Measurements from ENCODE around the gene PRSS1.
"Not testable (repeated sequence)": the region's sequence is repeated elsewhere in the genome, so short reads cannot be mapped to it uniquely, and the experiment has no call there.

PRSS1 gene

GRCh38 chr7:142748410-142748809, 862 bp upstream of the PRSS1 start:
- DNase-seq = not testable (repeated sequence)

- no peak for DNase-seq
Measured at GRCh38 chr7:142750321-142750938, 1.2 kb downstream of the PRSS1 start.

- not testable (repeated sequence) for DNase-seq
Measured at GRCh38 chr7:142751526-142752175, 2.4 kb downstream of the PRSS1 start.

GRCh38 chr7:142752376-142753225, 3.3 kb downstream of the PRSS1 start:
- DNase-seq = no peak

- no peak for DNase-seq
Measured at GRCh38 chr7:142753366-142753765, 4.1 kb downstream of the PRSS1 start.

GRCh38 chr7:142753925-142754491, 4.7 kb downstream of the PRSS1 start:
- not testable (repeated sequence) for DNase-seq

GRCh38 chr7:142754681-142755575, 5.7 kb downstream of the PRSS1 start:
- no peak for DNase-seq

- not testable (repeated sequence) for DNase-seq
Measured at GRCh38 chr7:142758312-142758711, 9.0 kb downstream of the PRSS1 start.

GRCh38 chr7:142759433-142759832, 10.2 kb downstream of the PRSS1 start:
- no peak for DNase-seq

- no peak for DNase-seq
Measured at GRCh38 chr7:142760071-142760642, 10.9 kb downstream of the PRSS1 start.

- not testable (repeated sequence) for DNase-seq
Measured at GRCh38 chr7:142761606-142762005, 12.3 kb downstream of the PRSS1 start.

- no peak for DNase-seq
Measured at GRCh38 chr7:142762104-142762503, 12.8 kb downstream of the PRSS1 start.

- no peak for DNase-seq
Measured at GRCh38 chr7:142767451-142767850, 18.2 kb downstream of the PRSS1 start.

GRCh38 chr7:142767861-142768260, 18.6 kb downstream of the PRSS1 start:
- no peak for DNase-seq

- DNase-seq = not testable (repeated sequence)
Measured at GRCh38 chr7:142768885-142769284, 19.6 kb downstream of the PRSS1 start.

- no peak for DNase-seq
Measured at GRCh38 chr7:142770661-142771352, 21.5 kb downstream of the PRSS1 start, which contains the start of gene PRSS2. TSS of gene PRSS2 (plus strand) at chr7:142770970. CDS start at chr7:142770983, 13 bp downstream.

- no peak for DNase-seq
Measured at GRCh38 chr7:142771353-142771723, 22.1 kb downstream of the PRSS1 start.

- no peak for DNase-seq
Measured at GRCh38 chr7:142772051-142772450, 22.8 kb downstream of the PRSS1 start.

GRCh38 chr7:142772673-142773072, 23.4 kb downstream of the PRSS1 start:
- no peak for DNase-seq

GRCh38 chr7:142773230-142773629, 24.0 kb downstream of the PRSS1 start:
- DNase-seq = no peak
